Measurements from ENCODE around the gene F8A2. TPM values are rescaled to one million over a fixed set of nuclear protein-coding genes. Genes with fewer than 3 reads are reported as not detected.
"Not testable (repeated sequence)": the region's sequence is repeated elsewhere in the genome, so short reads cannot be mapped to it uniquely, and the experiment has no call there.

The F8A2 gene
- total RNA-seq = not detected

- not testable (repeated sequence) for DNase-seq
Observed at GRCh38 chrX:155381843-155382528, at the start of gene F8A2. TSS of gene F8A2 (plus strand) at chrX:155382095. CDS start at chrX:155382115, 20 bp downstream.

- DNase-seq = no peak
Observed at GRCh38 chrX:155333544-155334100, 48.3 kb upstream of the F8A2 start.

GRCh38 chrX:155334486-155335336 lies 47.2 kb upstream of the F8A2 start, which contains the start of gene CLIC2:
TSS of gene CLIC2 (minus strand) at chrX:155334614. CDS start at chrX:155334427, 187 bp downstream.
- DNase-seq = peak; percentile 1

GRCh38 chrX:155335337-155335712 lies 46.6 kb upstream of the F8A2 start:
- DNase-seq = not testable (repeated sequence)

- not testable (repeated sequence) for DNase-seq
Observed at GRCh38 chrX:155345689-155346088, 36.2 kb upstream of the F8A2 start.

- not testable (repeated sequence) for DNase-seq
Observed at GRCh38 chrX:155349448-155349847, 32.4 kb upstream of the F8A2 start.

GRCh38 chrX:155363712-155364111 lies 18.2 kb upstream of the F8A2 start:
- DNase-seq = not testable (repeated sequence)

- not testable (repeated sequence) for DNase-seq
Observed at GRCh38 chrX:155373777-155374458, 8.0 kb upstream of the F8A2 start.

GRCh38 chrX:155379802-155380201 lies 2.1 kb upstream of the F8A2 start:
- DNase-seq = not testable (repeated sequence)

- not testable (repeated sequence) for DNase-seq
Observed at GRCh38 chrX:155382529-155382967, 653 bp downstream of the F8A2 start.

GRCh38 chrX:155389634-155390033 lies 7.7 kb downstream of the F8A2 start:
- no peak for DNase-seq

GRCh38 chrX:155394747-155395276 lies 12.9 kb downstream of the F8A2 start:
- not testable (repeated sequence) for DNase-seq

- DNase-seq = no peak
Observed at GRCh38 chrX:155406429-155406828, 24.5 kb downstream of the F8A2 start.

GRCh38 chrX:155417769-155418168 lies 35.9 kb downstream of the F8A2 start:
- DNase-seq = no peak

Small RNA genes within 50 kb of the gene (small RNA-seq; reads per million reads assigned to genes)
- gene MIR1184-2 = not detected

Other genes with a start within 250 kb of the F8A2 start
- gene VBP1, start 165.6 kb upstream of the F8A2 start, total RNA-seq = 107 TPM
- gene RAB39B, start 117.6 kb upstream of the F8A2 start, total RNA-seq = 28.2 TPM
- gene CLIC2, start 47.5 kb upstream of the F8A2 start, total RNA-seq = 5.1 TPM
- 1.6 TPM for gene F8A3, start 76.5 kb downstream of the F8A2 start, total RNA-seq
- 2.7 TPM for gene SPRY3, start 230.5 kb downstream of the F8A2 start, total RNA-seq
- 25.9 TPM for gene TMLHE, start 230.9 kb downstream of the F8A2 start, total RNA-seq